HEK293 (cell line): ENCODE results near the gene LSM3.

Source experiments
- CTCF ChIA-PET: fragments of 350-600 bp; formaldehyde crosslinking; extraction: SDS; loops from one replicate; lab custom pipeline; 2021; ENCODE audit warnings: antibody characterized with exemption; lab: Yijun Ruan, JAX
- POLR2A ChIA-PET: fragments of 300-600 bp; formaldehyde crosslinking; extraction: SDS; loops from one replicate; lab custom pipeline; 2020; ENCODE audit warnings: antibody characterized with exemption, inconsistent platforms; lab: Yijun Ruan, JAX
- H3K27ac ChIP-seq: fragments of 200-500 bp; sonication (Bioruptor generic); 2 replicates; pipeline ENCODE4 v1.5.1; 2014; ENCODE audit warnings: low read depth, low read length, control low read depth, inconsistent platforms; ENCODE audit errors: extremely low read depth
- H3K36me3 ChIP-seq, 2 experiments: fragments of 200-500 bp in 1 of 2; sonication (Bioruptor generic) in 1 of 2; 1 replicate in 1 of 2; 2 replicates in 1 of 2; pipeline ENCODE4 v1.5.1; 2014 to 2017; ENCODE audit warnings: inconsistent platforms in 2 of 2, low read length in 2 of 2; ENCODE audit not compliant: control insufficient read depth in 2 of 2, insufficient read depth in 1 of 2
- H3K4me1 ChIP-seq: fragments of 200-500 bp; sonication (Bioruptor generic); 2 replicates; pipeline ENCODE4 v1.5.1; 2014; ENCODE audit warnings: mild to moderate bottlenecking, low read length, inconsistent platforms; ENCODE audit not compliant: control insufficient read depth, insufficient read depth
- H3K4me3 ChIP-seq: 2 replicates; pipeline ENCODE4 v1.5.1; 2011; ENCODE audit warnings: low read depth, mild to moderate bottlenecking, control low read depth, low read length, moderate library complexity
- H3K9me3 ChIP-seq: fragments of 200-500 bp; sonication (Bioruptor generic); 2 replicates; pipeline ENCODE4 v1.5.1; 2014; ENCODE audit warnings: low read depth, low read length, inconsistent platforms; ENCODE audit not compliant: control insufficient read depth, insufficient read depth
- HOXD13 ChIP-seq: sonication (generic); formaldehyde crosslinking; IDR thresholded peaks from 2 replicates; pipeline ENCODE4 v1.8.0; 2022; ENCODE audit warnings: missing genetic modification reagents, borderline replicate concordance
- IKZF3 ChIP-seq: fragments of 450-650 bp; IDR thresholded peaks from 2 replicates; pipeline ENCODE4 v1.5.0; 2018; ENCODE audit warnings: missing biosample characterization, mild to moderate bottlenecking, missing genetic modification characterization, moderate library complexity
- PRDM1 ChIP-seq: fragments of 450-650 bp; formaldehyde crosslinking; IDR thresholded peaks from 2 replicates; pipeline ENCODE4; 2016; ENCODE audit warnings: missing biosample characterization, missing genetic modification characterization
- SALL2 ChIP-seq: fragments of 450-650 bp; formaldehyde crosslinking; IDR thresholded peaks from 2 replicates; pipeline ENCODE4 v1.5.0; 2017; ENCODE audit warnings: missing biosample characterization, mild to moderate bottlenecking, missing genetic modification characterization, borderline replicate concordance
- SCRT2 ChIP-seq: fragments of 450-650 bp; formaldehyde crosslinking; IDR thresholded peaks from 2 replicates; pipeline ENCODE4 v1.5.1; 2016; ENCODE audit warnings: missing biosample characterization, missing genetic modification characterization
- SP7 ChIP-seq: fragments of 450-650 bp; formaldehyde crosslinking; IDR thresholded peaks from 2 replicates; pipeline ENCODE4 v1.5.1; 2016; ENCODE audit warnings: missing biosample characterization, missing genetic modification characterization
- WT1 ChIP-seq: fragments of 450-650 bp; formaldehyde crosslinking; IDR thresholded peaks from 2 replicates; pipeline ENCODE4 v1.5.1; 2016; ENCODE audit warnings: missing biosample characterization, missing genetic modification characterization
- ZBTB17 ChIP-seq: fragments of 450-650 bp; formaldehyde crosslinking; IDR thresholded peaks from 2 replicates; pipeline ENCODE4 v1.5.1; 2016; ENCODE audit warnings: missing biosample characterization, missing genetic modification characterization
- ZNF157 ChIP-seq: fragments of 450-650 bp; formaldehyde crosslinking; IDR thresholded peaks from 2 replicates; pipeline ENCODE4 v1.5.1; 2016; ENCODE audit warnings: missing biosample characterization, missing genetic modification characterization
- ZNF266 ChIP-seq: fragments of 450-650 bp; formaldehyde crosslinking; IDR thresholded peaks from 2 replicates; pipeline ENCODE4 v1.5.1; 2016; ENCODE audit warnings: missing biosample characterization, missing genetic modification characterization, low read depth
- ZNF513 ChIP-seq: fragments of 450-650 bp; IDR thresholded peaks from 2 replicates; pipeline ENCODE4 v1.5.1; 2018; ENCODE audit warnings: missing biosample characterization, missing genetic modification characterization
- ZNF654 ChIP-seq: fragments of 450-650 bp; formaldehyde crosslinking; IDR thresholded peaks from 2 replicates; pipeline ENCODE4 v1.5.1; 2016; ENCODE audit warnings: low read depth, missing biosample characterization, missing genetic modification characterization
- ZNF658 ChIP-seq: fragments of 450-650 bp; formaldehyde crosslinking; IDR thresholded peaks from 2 replicates; pipeline ENCODE4; 2016; ENCODE audit warnings: missing biosample characterization, missing genetic modification characterization
- TF ChIP-seq, protein P1 (sequence below): fragments of 450-650 bp; formaldehyde crosslinking; IDR thresholded peaks from 2 replicates; pipeline ENCODE4 v1.5.1; 2016; ENCODE audit warnings: missing biosample characterization, missing genetic modification characterization
- TF ChIP-seq, protein P2 (sequence below): fragments of 450-650 bp; formaldehyde crosslinking; IDR thresholded peaks from 2 replicates; pipeline ENCODE4 v1.5.1; 2016; ENCODE audit warnings: missing biosample characterization, missing genetic modification characterization, low read depth
- TF ChIP-seq, protein P3 (sequence below): fragments of 450-650 bp; formaldehyde crosslinking; IDR thresholded peaks from 2 replicates; pipeline ENCODE4 v1.5.1; 2017; ENCODE audit warnings: missing biosample characterization, missing genetic modification characterization

LSM3 gene

GRCh38 chr3:14141602-14142341 is 36.8 kb upstream of the LSM3 start:
- TF ChIP-seq SALL2 (tag by site-specific recombination) (no peak), ZNF654 (no peak), SCRT2 (tag by site-specific recombination) (no peak), WT1 (tag by site-specific recombination) (no peak), ZNF513 (no peak), IKZF3 (tag by site-specific recombination) (no peak), ZNF658 (tag by site-specific recombination) (no peak)
- TF ChIP-seq, protein P1, sequence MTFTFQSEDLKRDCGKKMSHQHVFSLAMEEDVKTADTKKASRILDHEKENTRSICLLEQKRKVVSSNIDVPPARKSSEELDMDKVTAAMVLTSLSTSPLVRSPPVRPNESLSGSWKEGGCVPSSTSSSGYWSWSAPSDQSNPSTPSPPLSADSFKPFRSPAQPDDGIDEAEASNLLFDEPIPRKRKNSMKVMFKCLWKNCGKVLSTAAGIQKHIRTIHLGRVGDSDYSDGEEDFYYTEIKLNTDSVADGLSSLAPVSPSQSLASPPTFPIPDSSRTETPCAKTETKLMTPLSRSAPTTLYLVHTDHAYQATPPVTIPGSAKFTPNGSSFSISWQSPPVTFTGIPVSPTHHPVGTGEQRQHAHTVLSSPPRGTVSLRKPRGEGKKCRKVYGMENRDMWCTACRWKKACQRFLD (tag by site-specific recombination), result no peak
- TF ChIP-seq, protein P2, sequence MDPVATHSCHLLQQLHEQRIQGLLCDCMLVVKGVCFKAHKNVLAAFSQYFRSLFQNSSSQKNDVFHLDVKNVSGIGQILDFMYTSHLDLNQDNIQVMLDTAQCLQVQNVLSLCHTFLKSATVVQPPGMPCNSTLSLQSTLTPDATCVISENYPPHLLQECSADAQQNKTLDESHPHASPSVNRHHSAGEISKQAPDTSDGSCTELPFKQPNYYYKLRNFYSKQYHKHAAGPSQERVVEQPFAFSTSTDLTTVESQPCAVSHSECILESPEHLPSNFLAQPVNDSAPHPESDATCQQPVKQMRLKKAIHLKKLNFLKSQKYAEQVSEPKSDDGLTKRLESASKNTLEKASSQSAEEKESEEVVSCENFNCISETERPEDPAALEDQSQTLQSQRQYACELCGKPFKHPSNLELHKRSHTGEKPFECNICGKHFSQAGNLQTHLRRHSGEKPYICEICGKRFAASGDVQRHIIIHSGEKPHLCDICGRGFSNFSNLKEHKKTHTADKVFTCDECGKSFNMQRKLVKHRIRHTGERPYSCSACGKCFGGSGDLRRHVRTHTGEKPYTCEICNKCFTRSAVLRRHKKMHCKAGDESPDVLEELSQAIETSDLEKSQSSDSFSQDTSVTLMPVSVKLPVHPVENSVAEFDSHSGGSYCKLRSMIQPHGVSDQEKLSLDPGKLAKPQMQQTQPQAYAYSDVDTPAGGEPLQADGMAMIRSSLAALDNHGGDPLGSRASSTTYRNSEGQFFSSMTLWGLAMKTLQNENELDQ (tag by site-specific recombination), result no peak
- ChIA-PET CTCF (no interaction called here), POLR2A (interaction anchor here (0.6 kb wide), 1 partner anchor 37 kb away, joined by 3 read pairs; the partner anchor contains the start of genes LSM3 and XPC)
- no peaks in the 10 kb centered on the region for H3K9me3 ChIP-seq
- no peak overlapping the region for H3K27ac ChIP-seq
- peaks cover 11% of the 10 kb centered on the region for H3K4me1 ChIP-seq
- H3K4me3 ChIP-seq, result no peak overlapping the region
- peaks cover 0 to 77% of the 10 kb centered on the region in 2 experiments; a peak in 1 of 3 replicates for H3K36me3 ChIP-seq

GRCh38 chr3:14142567-14143270 is 35.9 kb upstream of the LSM3 start:
- peaks cover 0 to 78% of the 10 kb centered on the region in 2 experiments; a peak in 1 of 3 replicates for H3K36me3 ChIP-seq
- CTCF ChIA-PET, result interaction anchor here (0.6 to 0.7 kb wide), 3 partner anchors 7 to 492 kb away, joined by 3 to 4 read pairs (median 3); no protein-coding TSS in a partner anchor
- H3K27ac ChIP-seq, result no peak overlapping the region

DNA sequence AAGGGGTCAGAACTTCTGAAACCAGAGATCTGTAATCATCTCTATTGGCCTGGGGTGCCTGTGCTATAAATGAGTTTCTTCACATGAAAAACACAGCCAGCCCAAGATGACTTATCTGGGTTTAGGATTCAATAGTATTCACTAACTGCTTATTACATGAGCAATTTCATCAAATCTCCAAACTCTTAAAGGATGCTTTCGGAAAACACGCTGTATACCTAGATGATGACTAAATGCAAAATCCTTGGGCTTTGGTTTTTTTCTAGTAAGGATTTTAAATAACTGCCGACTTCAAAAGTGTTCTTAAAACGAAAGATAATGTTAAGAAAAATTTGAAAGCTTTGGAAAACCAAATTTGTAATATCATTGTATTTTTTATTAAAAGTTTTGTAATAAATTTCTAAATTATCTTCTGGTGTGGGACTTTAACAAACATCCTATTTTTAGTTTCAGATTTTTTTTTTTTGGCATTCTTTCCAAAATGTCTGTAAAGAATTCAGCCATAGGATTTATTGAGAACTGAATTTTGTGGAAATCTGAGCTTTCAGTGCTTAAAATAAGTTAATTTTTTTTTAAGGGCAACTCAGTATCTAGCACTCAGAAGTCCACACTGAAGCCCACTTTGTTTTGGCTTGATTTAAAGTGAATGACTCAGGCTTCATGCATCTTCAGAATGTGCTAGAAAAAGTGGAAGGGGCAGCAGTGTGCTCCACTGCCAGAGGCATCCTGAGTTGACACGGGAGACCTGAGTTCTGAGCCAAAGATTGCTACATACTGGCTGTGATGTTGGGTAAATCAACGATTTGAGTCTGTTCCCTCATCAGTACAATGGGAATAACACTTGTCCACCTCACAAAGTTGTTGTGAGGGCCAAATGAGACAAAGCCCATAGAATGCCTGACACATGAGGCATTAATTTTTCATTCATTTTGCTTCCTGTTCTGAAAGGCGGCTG is 35.1 kb upstream of the LSM3 start:
- peaks cover 0 to 78% of the 10 kb centered on the region in 2 experiments; a peak in 1 of 3 replicates for H3K36me3 ChIP-seq
- no peak overlapping the region for H3K27ac ChIP-seq
- H3K9me3 ChIP-seq, result no peaks in the 10 kb centered on the region
- no peak overlapping the region for H3K4me3 ChIP-seq
- peaks cover 11% of the 10 kb centered on the region for H3K4me1 ChIP-seq
- TF ChIP-seq ZNF266 (tag by site-specific recombination), result no peak
- peak; percentile 33; the same call in 1 of the 2 replicates for TF ChIP-seq SP7 (tag by site-specific recombination)
- TF ChIP-seq, protein P3, sequence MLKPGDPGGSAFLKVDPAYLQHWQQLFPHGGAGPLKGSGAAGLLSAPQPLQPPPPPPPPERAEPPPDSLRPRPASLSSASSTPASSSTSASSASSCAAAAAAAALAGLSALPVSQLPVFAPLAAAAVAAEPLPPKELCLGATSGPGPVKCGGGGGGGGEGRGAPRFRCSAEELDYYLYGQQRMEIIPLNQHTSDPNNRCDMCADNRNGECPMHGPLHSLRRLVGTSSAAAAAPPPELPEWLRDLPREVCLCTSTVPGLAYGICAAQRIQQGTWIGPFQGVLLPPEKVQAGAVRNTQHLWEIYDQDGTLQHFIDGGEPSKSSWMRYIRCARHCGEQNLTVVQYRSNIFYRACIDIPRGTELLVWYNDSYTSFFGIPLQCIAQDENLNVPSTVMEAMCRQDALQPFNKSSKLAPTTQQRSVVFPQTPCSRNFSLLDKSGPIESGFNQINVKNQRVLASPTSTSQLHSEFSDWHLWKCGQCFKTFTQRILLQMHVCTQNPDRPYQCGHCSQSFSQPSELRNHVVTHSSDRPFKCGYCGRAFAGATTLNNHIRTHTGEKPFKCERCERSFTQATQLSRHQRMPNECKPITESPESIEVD (tag by site-specific recombination), result peak; percentile 4; the same call in 1 of the 2 replicates
- TF ChIP-seq HOXD13 (CRISPR knock-in tag), result no peak
- TF ChIP-seq ZBTB17, result 0 out of 2 replicates have a peak, but pooled peaks have one; percentile 12
- POLR2A ChIA-PET, result interaction anchor here (1.5 to 3.6 kb wide), 4 partner anchors 9 to 35 kb away, joined by 4 to 12 read pairs (median 8); partner anchors contain the start of genes CHCHD4, LSM3, TMEM43 and XPC
- CTCF ChIA-PET, result interaction anchor here (0.6 to 0.8 kb wide), 4 partner anchors 8 to 493 kb away, joined by 3 to 4 read pairs (median 3); no protein-coding TSS in a partner anchor

More at GRCh38 chr3:14142567-14143270, 35.9 kb upstream of the LSM3 start:
- POLR2A ChIA-PET, result no interaction called here
- TF ChIP-seq ZNF157 (no peak), PRDM1 (tag by site-specific recombination) (peak; percentile 92), WT1 (tag by site-specific recombination) (peak; percentile 70)
- H3K4me1 ChIP-seq, result peaks cover 11% of the 10 kb centered on the region
- H3K4me3 ChIP-seq, result no peak overlapping the region
- H3K9me3 ChIP-seq, result no peaks in the 10 kb centered on the region
